Measurements from ENCODE around the gene TFPI2. TPM values are rescaled to one million over a fixed set of nuclear protein-coding genes. Genes with fewer than 3 reads are reported as not detected.

Gene TFPI2
- total RNA-seq, 4 donors from 2014 or later = 0.67 to 1.9 (median 0.95) TPM; not detected in 1

GRCh38 chr7:93902777-93903423 is 12.3 kb upstream of the TFPI2 start:
- 47 to 50% methylated on average over 1 of the region's 1 CpG for WGBS, 2 donors
- H3K27me3 ChIP-seq = no peaks in the 10 kb centered on the region
- no peak overlapping the region for H3K4me3 ChIP-seq
- H3K9me3 ChIP-seq = no peaks in the 10 kb centered on the region
- TF ChIP-seq POLR2A (IDR thresholded peaks at IDR 0.05) = no peak
- TF ChIP-seq, protein P1, sequence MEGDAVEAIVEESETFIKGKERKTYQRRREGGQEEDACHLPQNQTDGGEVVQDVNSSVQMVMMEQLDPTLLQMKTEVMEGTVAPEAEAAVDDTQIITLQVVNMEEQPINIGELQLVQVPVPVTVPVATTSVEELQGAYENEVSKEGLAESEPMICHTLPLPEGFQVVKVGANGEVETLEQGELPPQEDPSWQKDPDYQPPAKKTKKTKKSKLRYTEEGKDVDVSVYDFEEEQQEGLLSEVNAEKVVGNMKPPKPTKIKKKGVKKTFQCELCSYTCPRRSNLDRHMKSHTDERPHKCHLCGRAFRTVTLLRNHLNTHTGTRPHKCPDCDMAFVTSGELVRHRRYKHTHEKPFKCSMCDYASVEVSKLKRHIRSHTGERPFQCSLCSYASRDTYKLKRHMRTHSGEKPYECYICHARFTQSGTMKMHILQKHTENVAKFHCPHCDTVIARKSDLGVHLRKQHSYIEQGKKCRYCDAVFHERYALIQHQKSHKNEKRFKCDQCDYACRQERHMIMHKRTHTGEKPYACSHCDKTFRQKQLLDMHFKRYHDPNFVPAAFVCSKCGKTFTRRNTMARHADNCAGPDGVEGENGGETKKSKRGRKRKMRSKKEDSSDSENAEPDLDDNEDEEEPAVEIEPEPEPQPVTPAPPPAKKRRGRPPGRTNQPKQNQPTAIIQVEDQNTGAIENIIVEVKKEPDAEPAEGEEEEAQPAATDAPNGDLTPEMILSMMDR (IDR thresholded peaks at IDR 0.05) = peak; percentile 20 to 69 (median 45)
- H3K27ac ChIP-seq = no peak overlapping the region
- no peaks in the 10 kb centered on the region for H3K36me3 ChIP-seq
- intact Hi-C loops (cut with DNase I) = loop anchor here (5.0 kb wide), 1 partner anchor 184 kb away; no protein-coding TSS in a partner anchor
- H3K4me1 ChIP-seq = no peaks in the 10 kb centered on the region
- no peak for DNase-seq

- Histone ChIP-seq H3K4me3 (no peak overlapping the region), H3K36me3 (no peaks in the 10 kb centered on the region), H3K27ac (no peak overlapping the region), H3K27me3 (no peaks in the 10 kb centered on the region), H3K4me1 (peaks cover 0 to 5% (median 0%) of the 10 kb centered on the region in 3 donors), H3K9me3 (no peaks in the 10 kb centered on the region)
- DNase-seq = no peak
- 53 to 63% methylated on average over 2 of the region's 2 CpGs for WGBS, 2 donors
- TF ChIP-seq, protein P1 (IDR thresholded peaks at IDR 0.05) = no peak
- TF ChIP-seq POLR2A (IDR thresholded peaks at IDR 0.05) = no peak
- intact Hi-C loops (cut with DNase I) = no loop called here
Measured at GRCh38 chr7:93897680-93898079, 7.1 kb upstream of the TFPI2 start.

GRCh38 chr7:93895859-93896600 is 5.5 kb upstream of the TFPI2 start:
- 66 to 81% methylated on average over 4 of the region's 4 CpGs for WGBS, 2 donors
- Histone ChIP-seq H3K36me3 (no peaks in the 10 kb centered on the region), H3K4me1 (peaks cover 0 to 6% (median 0%) of the 10 kb centered on the region in 3 donors), H3K27ac (no peak overlapping the region), H3K9me3 (no peaks in the 10 kb centered on the region), H3K4me3 (no peak overlapping the region), H3K27me3 (peaks cover 0 to 5% (median 0%) of the 10 kb centered on the region in 4 donors)
- no peak for DNase-seq
- intact Hi-C loops (cut with DNase I) = no loop called here
- TF ChIP-seq, protein P1 (IDR thresholded peaks at IDR 0.05) = no peak
- no peak for TF ChIP-seq POLR2A (IDR thresholded peaks at IDR 0.05)

DNA sequence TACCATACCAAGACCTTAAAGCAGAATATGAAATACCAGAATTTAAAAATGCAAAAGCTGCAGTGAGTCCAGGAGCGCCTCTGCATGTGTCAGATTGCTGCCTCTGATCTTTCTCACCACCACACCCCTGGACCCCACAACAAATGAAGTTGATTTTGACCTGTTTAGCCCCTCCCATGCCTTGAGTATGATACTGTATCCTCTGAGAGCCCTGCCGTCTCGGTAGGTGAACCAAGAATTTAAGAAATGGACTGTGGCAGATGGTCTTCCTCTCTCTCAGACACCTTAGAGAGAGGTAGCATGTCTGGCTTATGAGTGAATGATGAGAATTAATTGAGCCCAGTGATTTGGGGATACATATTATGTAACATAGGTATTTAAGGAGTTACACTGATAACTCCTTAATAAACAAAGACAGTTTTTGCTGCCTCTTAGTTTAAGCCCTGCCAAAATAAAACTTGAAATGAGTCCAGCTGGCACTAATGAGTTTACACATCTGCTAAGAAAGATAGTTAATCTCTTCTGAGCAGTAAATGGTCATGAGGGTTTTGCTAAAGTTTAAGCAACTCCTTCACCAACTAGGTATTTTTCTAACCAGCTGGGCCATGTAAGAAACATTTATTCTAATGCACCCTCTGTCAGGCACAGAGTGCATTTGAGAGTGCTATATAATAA is 4.5 kb upstream of the TFPI2 start:
- Histone ChIP-seq H3K9me3 (no peaks in the 10 kb centered on the region), H3K4me1 (peaks cover 0 to 15% (median 4%) of the 10 kb centered on the region in 3 donors), H3K4me3 (no peak overlapping the region), H3K27ac (no peak overlapping the region), H3K36me3 (no peaks in the 10 kb centered on the region), H3K27me3 (peaks cover 0 to 15% (median 1%) of the 10 kb centered on the region in 4 donors)
- no peak for DNase-seq
- TF ChIP-seq, protein P1 (IDR thresholded peaks at IDR 0.05) = no peak
- TF ChIP-seq POLR2A (IDR thresholded peaks at IDR 0.05) = no peak
- intact Hi-C loops (cut with DNase I) = no loop called here
- 58 to 70% methylated on average over 3 of the region's 3 CpGs for WGBS, 2 donors

DNA sequence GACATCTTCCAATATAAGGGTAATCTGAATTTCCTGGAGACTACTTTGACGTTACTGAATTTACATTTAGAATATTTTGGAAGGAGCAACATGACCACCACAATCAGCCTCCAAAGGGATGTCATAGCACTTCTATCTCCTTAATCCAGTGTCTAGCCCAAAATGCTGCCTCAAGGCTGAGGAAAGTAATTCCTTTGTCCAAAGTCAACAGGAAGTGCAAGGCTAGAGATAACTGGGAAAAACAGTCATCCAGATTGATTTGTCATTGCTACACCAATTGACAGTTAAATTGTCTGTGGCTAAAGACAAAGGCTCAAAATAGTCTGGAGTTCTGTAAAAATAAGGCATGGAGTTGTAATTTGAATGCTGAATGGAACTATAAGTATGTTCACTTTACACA is 3.9 kb upstream of the TFPI2 start:
- 80 to 85% methylated on average over 1 of the region's 1 CpG for WGBS, 2 donors

More for the DNA sequence above, 3.9 kb upstream of the TFPI2 start:
- Histone ChIP-seq H3K36me3 (no peaks in the 10 kb centered on the region), H3K27ac (no peak overlapping the region), H3K4me3 (no peak overlapping the region), H3K27me3 (peaks cover 0 to 21% (median 1%) of the 10 kb centered on the region in 4 donors), H3K4me1 (peaks cover 0 to 19% (median 4%) of the 10 kb centered on the region in 3 donors), H3K9me3 (no peaks in the 10 kb centered on the region)
- no peak for TF ChIP-seq POLR2A (IDR thresholded peaks at IDR 0.05)
- TF ChIP-seq, protein P1 (IDR thresholded peaks at IDR 0.05) = no peak
- DNase-seq = no peak
- intact Hi-C loops (cut with DNase I) = no loop called here

All from esophagus squamous epithelium (tissue), 5 donors.